ENCODE measurements around the gene IFT20.
A peak's percentile ranks its signal among the peaks of the same experiment; 100 is the strongest.
"Not testable (repeated sequence)": the region's sequence is repeated elsewhere in the genome, so short reads cannot be mapped to it uniquely, and the experiment has no call there.

Gene IFT20

GRCh38 chr17:28363776-28364650 lies 28.7 kb upstream of the IFT20 start:
- DNase-seq (ENCODE audit: low read depth): no peak

GRCh38 chr17:28363186-28363585 lies 27.9 kb upstream of the IFT20 start:
- no peak for DNase-seq (ENCODE audit: low read depth)

GRCh38 chr17:28357901-28358197 lies 22.6 kb upstream of the IFT20 start:
- no peak for DNase-seq (ENCODE audit: low read depth)

- DNase-seq (ENCODE audit: low read depth): peak; percentile 89
These were observed 22.0 kb upstream of the IFT20 start, which contains the start of gene POLDIP2 for GRCh38 chr17:28357061-28357900. POLDIP2 (minus strand) TSS chr17:28357527; CDS start chr17:28357448, 79 bp downstream.

GRCh38 chr17:28350271-28350670 lies 15.0 kb upstream of the IFT20 start:
- DNase-seq (ENCODE audit: low read depth): no peak

GRCh38 chr17:28348979-28349378 lies 13.7 kb upstream of the IFT20 start:
- no peak for DNase-seq (ENCODE audit: low read depth)

GRCh38 chr17:28347261-28347891 lies 12.1 kb upstream of the IFT20 start:
- DNase-seq (ENCODE audit: low read depth): peak; percentile 94

- DNase-seq (ENCODE audit: low read depth): no peak
These were observed 11.5 kb upstream of the IFT20 start for GRCh38 chr17:28346746-28347246.

- no peak for DNase-seq (ENCODE audit: low read depth)
These were observed 10.9 kb upstream of the IFT20 start for GRCh38 chr17:28346199-28346580.

GRCh38 chr17:28345419-28346198 lies 10.3 kb upstream of the IFT20 start:
- DNase-seq (ENCODE audit: low read depth): peak; percentile 37

- DNase-seq (ENCODE audit: low read depth): no peak
These were observed 9.2 kb upstream of the IFT20 start for GRCh38 chr17:28344435-28344901.

- DNase-seq (ENCODE audit: low read depth): no peak
These were observed 8.7 kb upstream of the IFT20 start for GRCh38 chr17:28344011-28344410.

GRCh38 chr17:28343491-28343932 lies 8.2 kb upstream of the IFT20 start:
- DNase-seq (ENCODE audit: low read depth): no peak

GRCh38 chr17:28342313-28342712 lies 7.0 kb upstream of the IFT20 start:
- DNase-seq (ENCODE audit: low read depth): no peak

GRCh38 chr17:28341516-28341915 lies 6.2 kb upstream of the IFT20 start:
- DNase-seq (ENCODE audit: low read depth): no peak

- DNase-seq (ENCODE audit: low read depth): no peak
These were observed 5.1 kb upstream of the IFT20 start for GRCh38 chr17:28340374-28340773.

GRCh38 chr17:28339431-28339830 lies 4.2 kb upstream of the IFT20 start:
- no peak for DNase-seq (ENCODE audit: low read depth)

- DNase-seq (ENCODE audit: low read depth): not testable (repeated sequence)
These were observed 3.5 kb upstream of the IFT20 start for GRCh38 chr17:28338769-28339212.

GRCh38 chr17:28338056-28338768 lies 2.9 kb upstream of the IFT20 start:
- peak; percentile 60 for DNase-seq (ENCODE audit: low read depth)

GRCh38 chr17:28335959-28336871 lies 943 bp upstream of the IFT20 start:
- peak; percentile 95 for DNase-seq (ENCODE audit: low read depth)
